ENCODE data around the gene RANBP10. TPM values are rescaled to one million over a fixed set of nuclear protein-coding genes. Genes with fewer than 3 reads are reported as not detected.

RANBP10 gene
- total and polyA plus RNA-seq, 2 of the 13 experiments (the other 11 are each of a cell fraction or from before 2014, with no cell fraction given): 9.2 to 22.7 TPM

GRCh38 chr16:67726106-67727034 lies 80.0 kb downstream of the RANBP10 start (continued):
- TF ChIP-seq ZNF280D (CRISPR knock-in tag; IDR thresholded peaks at IDR 0.05): peak; percentile 7; the same call in 1 of the 2 replicates
- TF ChIP-seq FOXP4 (CRISPR knock-in tag; IDR thresholded peaks at IDR 0.05): peak; percentile 55
- TF ChIP-seq U2AF1 (optimal IDR thresholded peaks at IDR 0.05; ENCODE audit: low read depth, low read length): no peak
- peak; percentile 84; the same call in 1 of the 2 replicates for TF ChIP-seq ZNF136 (CRISPR knock-in tag; IDR thresholded peaks at IDR 0.05; ENCODE audit: low read depth)
- no peak for TF ChIP-seq ZNF468 (CRISPR knock-in tag; IDR thresholded peaks at IDR 0.05)
- peak; percentile 78 for TF ChIP-seq ZBTB38 (CRISPR knock-in tag; IDR thresholded peaks at IDR 0.05)
- TF ChIP-seq ZNF816 (CRISPR knock-in tag; IDR thresholded peaks at IDR 0.05; ENCODE audit: borderline replicate concordance): no peak
- peak; percentile 83 for TF ChIP-seq MED1 (CRISPR knock-in tag; IDR thresholded peaks at IDR 0.05)
- no peak for TF ChIP-seq SMC3 (IDR thresholded peaks at IDR 0.05; ENCODE audit: low read length)
- 0 out of 2 replicates have a peak, but pooled peaks have one; percentile 33 for TF ChIP-seq THAP9 (CRISPR knock-in tag; IDR thresholded peaks at IDR 0.05; ENCODE audit: borderline replicate concordance)
- TF ChIP-seq MLXIP (CRISPR knock-in tag; IDR thresholded peaks at IDR 0.05; ENCODE audit: borderline replicate concordance): no peak
- peak; percentile 63 for TF ChIP-seq TBL1XR1 (IDR thresholded peaks at IDR 0.05; ENCODE audit: borderline replicate concordance, low read length, partially characterized antibody)
- TF ChIP-seq TCF7L2 (IDR thresholded peaks at IDR 0.05; ENCODE audit: low read depth, low read length): no peak

Data from HepG2 (cell line).